Measurements from ENCODE around the gene CCER1.
"Not testable (repeated sequence)": the region's sequence is repeated elsewhere in the genome, so short reads cannot be mapped to it uniquely, and the experiment has no call there.

CCER1 gene

GRCh38 chr12:90954921-90955320, at the start of gene CCER1:
TSS of gene CCER1 (minus strand) at chr12:90955176. CDS start at chr12:90954742, 434 bp downstream.
- no peak for DNase-seq

GRCh38 chr12:91003737-91004136, 48.8 kb upstream of the CCER1 start:
- no peak for DNase-seq

GRCh38 chr12:91001306-91001705, 46.3 kb upstream of the CCER1 start:
- DNase-seq, result no peak

- no peak for DNase-seq
Measured at GRCh38 chr12:90999966-91000365, 45.0 kb upstream of the CCER1 start.

GRCh38 chr12:90999527-90999926, 44.6 kb upstream of the CCER1 start:
- no peak for DNase-seq

- no peak for DNase-seq
Measured at GRCh38 chr12:90995010-90995409, 40.0 kb upstream of the CCER1 start.

- no peak for DNase-seq
Measured at GRCh38 chr12:90991952-90992465, 37.0 kb upstream of the CCER1 start.

GRCh38 chr12:90990611-90991010, 35.6 kb upstream of the CCER1 start:
- DNase-seq, result no peak

GRCh38 chr12:90989686-90990111, 34.7 kb upstream of the CCER1 start:
- no peak for DNase-seq

- DNase-seq, result no peak
Measured at GRCh38 chr12:90987520-90987919, 32.5 kb upstream of the CCER1 start.

GRCh38 chr12:90987101-90987500, 32.1 kb upstream of the CCER1 start:
- DNase-seq, result no peak

GRCh38 chr12:90985331-90985730, 30.4 kb upstream of the CCER1 start:
- DNase-seq, result not testable (repeated sequence)

- DNase-seq, result no peak
Measured at GRCh38 chr12:90984114-90984513, 29.1 kb upstream of the CCER1 start.

- DNase-seq, result no peak
Measured at GRCh38 chr12:90982170-90982569, 27.2 kb upstream of the CCER1 start.

GRCh38 chr12:90979951-90980350, 25.0 kb upstream of the CCER1 start:
- no peak for DNase-seq

- no peak for DNase-seq
Measured at GRCh38 chr12:90979019-90979418, 24.0 kb upstream of the CCER1 start.

- DNase-seq, result no peak
Measured at GRCh38 chr12:90978117-90978770, 23.3 kb upstream of the CCER1 start.

- DNase-seq, result no peak
Measured at GRCh38 chr12:90977224-90977623, 22.2 kb upstream of the CCER1 start.

GRCh38 chr12:90974286-90974685, 19.3 kb upstream of the CCER1 start:
- DNase-seq, result no peak

- DNase-seq, result no peak
Measured at GRCh38 chr12:90972226-90972625, 17.2 kb upstream of the CCER1 start.

- no peak for DNase-seq
Measured at GRCh38 chr12:90970911-90971310, 15.9 kb upstream of the CCER1 start.

GRCh38 chr12:90970471-90970870, 15.5 kb upstream of the CCER1 start:
- no peak for DNase-seq

- no peak for DNase-seq
Measured at GRCh38 chr12:90969851-90970250, 14.9 kb upstream of the CCER1 start.

- no peak for DNase-seq
Measured at GRCh38 chr12:90969346-90969745, 14.4 kb upstream of the CCER1 start.

GRCh38 chr12:90965204-90965603, 10.2 kb upstream of the CCER1 start:
- DNase-seq, result no peak

Measured in CD4-positive, alpha-beta T cell treated with Interleukin-12 subunit alpha and Interleukin-12 subunit beta, for 1 hour (primary cell).